ENCODE results near the gene WIPI1. TPM values are rescaled to one million over a fixed set of nuclear protein-coding genes. Genes with fewer than 3 reads are reported as not detected.

The WIPI1 gene
- total RNA-seq, 1 experiment from 2014 or later, result 20.2 TPM

DNA sequence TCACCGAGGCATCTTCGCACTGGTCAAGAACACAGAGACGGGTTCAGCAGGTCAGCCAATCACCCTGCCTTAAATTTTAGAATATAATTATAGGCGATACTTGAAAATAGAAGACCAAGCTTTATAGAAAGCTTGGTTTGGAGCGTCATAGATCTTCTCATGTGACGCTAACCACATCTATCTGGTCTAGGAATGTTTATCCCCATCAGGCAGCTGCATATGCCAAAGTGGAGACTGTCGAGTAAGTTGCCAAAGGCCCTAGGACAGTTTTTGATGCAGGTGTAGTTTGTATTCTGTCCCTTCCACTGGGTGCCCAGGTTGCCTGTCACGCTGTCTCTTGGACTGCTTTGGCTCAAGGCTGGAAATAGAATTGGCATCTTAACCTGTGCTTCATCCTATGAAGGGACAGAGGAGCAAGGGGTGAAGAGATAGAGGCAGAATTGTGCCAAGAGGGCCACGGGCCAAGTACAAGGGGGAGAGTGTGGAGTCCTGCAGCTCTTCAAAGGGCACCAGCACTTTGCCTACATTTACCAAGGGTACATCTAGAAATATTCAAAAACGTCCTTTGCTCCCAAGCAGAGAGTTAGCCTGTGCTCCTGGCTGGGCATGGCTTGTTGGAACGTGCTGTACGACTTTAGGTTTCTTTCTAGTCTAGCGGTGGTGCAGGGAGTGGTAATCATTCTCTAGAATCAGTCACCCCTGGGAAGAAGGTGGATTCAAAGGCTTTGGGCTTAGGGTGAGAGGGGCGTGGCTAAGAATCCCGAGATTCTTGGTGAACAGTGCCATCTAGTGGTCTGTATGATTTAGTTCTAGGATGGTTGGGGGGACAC, 5.3 kb upstream of the WIPI1 start:
- H2AFZ ChIP-seq (ENCODE audit: low read length), result peak overlapping the region; percentile 46
- H3K36me3 ChIP-seq (ENCODE audit: low read depth, low read length), result no peaks in the 10 kb centered on the region
- no peaks in the 10 kb centered on the region for H3F3A ChIP-seq (ENCODE audit: low read length, unreplicated experiment)
- no peaks in the 10 kb centered on the region for H3K9me2 ChIP-seq (replicated peaks; ENCODE audit: low read length)
- H3K27me3 ChIP-seq (ENCODE audit: low read length), result no peaks in the 10 kb centered on the region
- no peaks in the 10 kb centered on the region for H4K20me1 ChIP-seq (ENCODE audit: low read length)
- H3K27ac ChIP-seq (ENCODE audit: low read length), result no peak overlapping the region
- peak overlapping the region; percentile 54 for H3K4me2 ChIP-seq (ENCODE audit: low read length)
- H3K9ac ChIP-seq (ENCODE audit: low read length), result no peak overlapping the region
- POLR2A ChIA-PET (ENCODE audit: unreplicated experiment), result no interaction called here
- H3K79me2 ChIP-seq (ENCODE audit: low read length), result no peaks in the 10 kb centered on the region
- CTCF ChIA-PET, result interaction anchor here (0.6 kb wide), 1 partner anchor 110 kb away, joined by 3 read pairs; no protein-coding TSS in a partner anchor
- TF ChIP-seq EZH2phosphoT487 (IDR thresholded peaks at IDR 0.05; ENCODE audit: borderline replicate concordance, low read length), result no peak
- TF ChIP-seq, protein P1, sequence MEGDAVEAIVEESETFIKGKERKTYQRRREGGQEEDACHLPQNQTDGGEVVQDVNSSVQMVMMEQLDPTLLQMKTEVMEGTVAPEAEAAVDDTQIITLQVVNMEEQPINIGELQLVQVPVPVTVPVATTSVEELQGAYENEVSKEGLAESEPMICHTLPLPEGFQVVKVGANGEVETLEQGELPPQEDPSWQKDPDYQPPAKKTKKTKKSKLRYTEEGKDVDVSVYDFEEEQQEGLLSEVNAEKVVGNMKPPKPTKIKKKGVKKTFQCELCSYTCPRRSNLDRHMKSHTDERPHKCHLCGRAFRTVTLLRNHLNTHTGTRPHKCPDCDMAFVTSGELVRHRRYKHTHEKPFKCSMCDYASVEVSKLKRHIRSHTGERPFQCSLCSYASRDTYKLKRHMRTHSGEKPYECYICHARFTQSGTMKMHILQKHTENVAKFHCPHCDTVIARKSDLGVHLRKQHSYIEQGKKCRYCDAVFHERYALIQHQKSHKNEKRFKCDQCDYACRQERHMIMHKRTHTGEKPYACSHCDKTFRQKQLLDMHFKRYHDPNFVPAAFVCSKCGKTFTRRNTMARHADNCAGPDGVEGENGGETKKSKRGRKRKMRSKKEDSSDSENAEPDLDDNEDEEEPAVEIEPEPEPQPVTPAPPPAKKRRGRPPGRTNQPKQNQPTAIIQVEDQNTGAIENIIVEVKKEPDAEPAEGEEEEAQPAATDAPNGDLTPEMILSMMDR (conservative IDR thresholded peaks at IDR 0.05; ENCODE audit: low read depth, low read length), result peak; percentile 90
- peak overlapping the region; percentile 2; the same call in 1 of the 2 replicates for H3K4me3 ChIP-seq (ENCODE audit: low read length)
- no TSS peak for BruUV-seq (replicated peaks)
- H3K4me1 ChIP-seq (ENCODE audit: insufficient read depth, low read length), result peaks cover 7% of the 10 kb centered on the region
- DNase-seq (peak; percentile 96), ATAC-seq (peak; percentile 81)
- H3K9me3 ChIP-seq (ENCODE audit: low read length), result no peaks in the 10 kb centered on the region
- intact Hi-C loops (cut with micrococcal nuclease), result loop anchor here (1.0 to 2.0 kb wide), 4 partner anchors 26 to 297 kb away; no protein-coding TSS in a partner anchor

DNA sequence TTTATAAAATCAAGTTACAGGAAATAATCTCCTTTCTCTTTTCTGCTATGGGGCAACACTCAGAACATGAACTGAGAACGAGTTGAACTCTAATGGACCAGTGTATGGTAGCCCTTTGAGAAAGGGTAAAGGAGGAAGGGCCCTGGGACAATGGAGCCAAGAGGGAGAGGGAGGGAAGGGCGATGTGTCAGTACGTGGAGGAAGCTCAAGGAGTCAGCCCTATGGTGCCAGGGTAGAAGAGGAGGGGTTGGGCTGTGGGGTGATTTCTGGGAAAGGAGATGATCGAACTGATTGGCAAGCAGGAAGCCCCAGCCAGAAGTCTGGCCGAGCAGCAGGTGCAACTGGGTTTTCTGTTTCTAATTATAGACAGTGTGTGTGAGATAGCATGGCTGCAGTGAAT, 4.3 kb upstream of the WIPI1 start:
- Histone ChIP-seq H3K9me3 (ENCODE audit: low read length) (no peaks in the 10 kb centered on the region), H3K9me2 (replicated peaks; ENCODE audit: low read length) (no peaks in the 10 kb centered on the region), H2AFZ (ENCODE audit: low read length) (no peak overlapping the region), H3K27me3 (ENCODE audit: low read length) (no peaks in the 10 kb centered on the region), H3K27ac (ENCODE audit: low read length) (no peak overlapping the region), H4K20me1 (ENCODE audit: low read length) (no peaks in the 10 kb centered on the region), H3K9ac (ENCODE audit: low read length) (no peak overlapping the region), H3F3A (ENCODE audit: low read length, unreplicated experiment) (no peaks in the 10 kb centered on the region), H3K79me2 (ENCODE audit: low read length) (no peaks in the 10 kb centered on the region), H3K4me2 (ENCODE audit: low read length) (no peak overlapping the region), H3K4me1 (ENCODE audit: insufficient read depth, low read length) (peaks cover 8% of the 10 kb centered on the region), H3K36me3 (ENCODE audit: low read depth, low read length) (no peaks in the 10 kb centered on the region), H3K4me3 (ENCODE audit: low read length) (no peak overlapping the region)
- intact Hi-C loops (cut with micrococcal nuclease), result no loop called here
- no peak for DNase-seq
- TF ChIP-seq, protein P1 (conservative IDR thresholded peaks at IDR 0.05; ENCODE audit: low read depth, low read length), result no peak
- TF ChIP-seq EZH2phosphoT487 (IDR thresholded peaks at IDR 0.05; ENCODE audit: borderline replicate concordance, low read length), result no peak
- no peak for TF ChIP-seq EZH2 (IDR thresholded peaks at IDR 0.05; ENCODE audit: low read length, unreplicated experiment)
- BruUV-seq (replicated peaks), result no TSS peak
- ChIA-PET POLR2A (ENCODE audit: unreplicated experiment) (no interaction called here), CTCF (no interaction called here)
- ATAC-seq, result no peak

DNA sequence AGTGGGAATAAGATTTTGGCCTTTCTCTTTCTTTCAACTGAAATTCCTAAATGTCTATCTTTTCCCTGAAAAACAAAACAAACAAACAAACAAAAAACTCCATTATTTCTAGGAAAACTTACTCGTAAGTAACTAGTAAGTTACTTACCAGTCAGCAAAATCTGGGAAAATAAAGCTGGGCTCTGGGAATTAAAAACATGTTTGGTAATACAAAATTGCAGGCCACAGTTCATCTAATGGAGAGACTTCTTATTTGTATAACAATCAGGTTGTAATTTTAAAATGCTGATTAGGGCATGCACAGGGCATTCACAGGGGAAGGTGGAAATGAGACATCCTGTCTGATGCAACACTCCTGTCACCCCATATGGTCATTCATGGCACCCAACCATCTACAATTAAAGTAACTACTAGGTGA, 3.8 kb upstream of the WIPI1 start:
- H3K79me2 ChIP-seq (ENCODE audit: low read length), result no peaks in the 10 kb centered on the region
- ChIA-PET POLR2A (ENCODE audit: unreplicated experiment) (no interaction called here), CTCF (no interaction called here)
- no peak overlapping the region for H3K9ac ChIP-seq (ENCODE audit: low read length)
- no peak overlapping the region for H3K4me2 ChIP-seq (ENCODE audit: low read length)
- no peak for ATAC-seq
- TF ChIP-seq EZH2phosphoT487 (IDR thresholded peaks at IDR 0.05; ENCODE audit: borderline replicate concordance, low read length) (no peak), EZH2 (IDR thresholded peaks at IDR 0.05; ENCODE audit: low read length, unreplicated experiment) (no peak)
- TF ChIP-seq, protein P1 (conservative IDR thresholded peaks at IDR 0.05; ENCODE audit: low read depth, low read length), result no peak
- no peak overlapping the region for H3K27ac ChIP-seq (ENCODE audit: low read length)
- H3K4me3 ChIP-seq (ENCODE audit: low read length), result no peak overlapping the region
- H3K36me3 ChIP-seq (ENCODE audit: low read depth, low read length), result no peaks in the 10 kb centered on the region
- intact Hi-C loops (cut with micrococcal nuclease), result no loop called here
- H3F3A ChIP-seq (ENCODE audit: low read length, unreplicated experiment), result no peaks in the 10 kb centered on the region
- H3K27me3 ChIP-seq (ENCODE audit: low read length), result no peaks in the 10 kb centered on the region
- H4K20me1 ChIP-seq (ENCODE audit: low read length), result no peaks in the 10 kb centered on the region
- no peaks in the 10 kb centered on the region for H3K9me2 ChIP-seq (replicated peaks; ENCODE audit: low read length)
- BruUV-seq (replicated peaks), result no TSS peak
- H3K4me1 ChIP-seq (ENCODE audit: insufficient read depth, low read length), result peaks cover 12% of the 10 kb centered on the region
- no peak for DNase-seq
- H3K9me3 ChIP-seq (ENCODE audit: low read length), result no peaks in the 10 kb centered on the region
- H2AFZ ChIP-seq (ENCODE audit: low read length), result no peak overlapping the region

Data from PC-3 (cell line).